HG03039 (cell line): Measurements from ENCODE around the gene EYA2.

Experiments
- ATAC-seq: cut with Tn5 transposase; IDR thresholded peaks from one replicate; pipeline ENCODE4 v1.9.1; 2021; ENCODE audit warnings: mild to moderate bottlenecking, moderate library complexity; ENCODE audit not compliant: unreplicated experiment

Gene EYA2

DNA sequence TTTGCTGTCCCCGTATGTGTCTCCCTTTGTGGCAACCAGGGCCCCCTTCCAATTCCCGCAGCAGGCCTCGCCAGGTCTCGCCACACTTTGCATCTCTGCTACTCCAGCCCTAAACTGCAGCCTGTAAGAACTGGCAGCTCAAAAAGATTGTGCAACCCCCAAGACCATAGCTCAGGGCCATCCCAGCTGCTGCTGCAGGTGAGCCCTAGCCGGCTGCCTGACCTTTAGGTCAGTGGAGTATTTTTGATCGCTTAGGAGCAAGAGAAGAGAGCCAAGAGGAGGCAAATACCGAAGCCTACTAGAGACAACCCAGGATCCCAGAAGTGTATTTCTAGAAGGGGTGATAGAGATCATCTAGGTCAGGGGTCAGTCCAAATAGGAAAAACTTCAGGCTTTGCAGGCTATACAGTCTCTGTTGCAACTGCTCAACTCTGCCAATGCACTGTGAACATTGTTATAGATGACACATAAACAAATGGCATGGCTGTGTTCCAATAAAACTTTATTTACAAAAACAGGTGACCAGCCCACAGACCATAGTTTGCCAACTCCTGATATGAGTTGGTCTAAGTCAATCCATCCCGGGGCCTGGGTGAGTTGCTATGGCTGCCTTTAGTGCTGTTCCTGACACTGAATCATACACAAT, 138.4 kb downstream of the EYA2 start:
- no peak for ATAC-seq

DNA sequence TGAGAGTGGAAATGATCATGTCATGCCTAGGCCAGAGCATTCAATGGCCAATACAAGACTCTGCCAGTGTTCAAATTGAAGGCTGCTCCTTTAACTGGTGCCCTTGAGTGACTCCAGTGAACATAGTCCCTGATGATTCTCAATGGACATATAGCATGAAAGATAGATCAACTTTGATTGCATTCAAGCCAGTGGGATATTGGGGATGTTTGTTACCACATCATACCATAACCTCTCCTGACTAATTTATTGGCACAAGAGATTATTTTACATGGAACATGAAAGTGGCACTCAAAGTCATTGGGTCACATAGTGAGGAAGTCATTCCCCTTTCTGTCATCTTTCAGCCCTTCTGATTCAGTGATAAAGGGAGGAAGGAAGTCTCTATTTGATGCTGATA, 139.0 kb downstream of the EYA2 start:
- no peak for ATAC-seq

GRCh38 chr20:47035026-47035590, 140.5 kb downstream of the EYA2 start:
- no peak for ATAC-seq

DNA sequence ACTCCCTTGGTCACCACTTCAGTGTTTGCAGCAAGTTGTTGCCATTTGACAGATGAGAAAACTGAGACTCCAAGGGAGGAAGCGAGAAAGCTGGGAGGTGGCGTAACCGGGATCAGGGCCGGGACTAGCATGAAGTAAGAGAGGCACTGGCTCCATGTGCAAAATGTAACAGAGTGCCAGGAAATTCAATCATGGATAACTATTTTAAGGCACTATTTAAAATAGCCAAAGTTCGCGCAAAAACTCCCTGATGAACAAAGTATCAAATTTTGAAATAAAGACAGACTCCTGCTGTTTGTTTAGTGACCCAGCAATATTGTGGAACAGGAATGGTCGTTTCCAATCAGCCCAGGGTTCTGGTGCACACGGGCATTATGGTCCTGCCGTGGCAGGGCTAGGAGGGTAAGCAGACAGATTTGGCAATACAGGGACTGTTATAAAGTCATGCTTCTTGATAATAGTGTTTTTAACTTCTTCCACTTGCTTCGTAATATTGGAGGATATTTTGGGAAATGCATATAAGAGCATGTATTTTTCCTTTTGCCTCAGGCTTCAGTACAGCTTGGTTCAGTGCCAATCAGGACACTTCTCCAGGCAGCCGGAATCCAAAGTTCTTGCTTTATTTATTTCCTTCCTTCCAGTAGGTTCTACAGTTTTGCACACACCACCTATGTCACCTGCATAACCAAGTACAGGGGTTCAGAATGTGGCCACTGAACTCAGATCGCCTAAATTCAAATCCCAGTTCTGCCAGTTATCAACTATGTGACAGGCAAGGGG, 141.6 kb downstream of the EYA2 start:
- no peak for ATAC-seq

- ATAC-seq: no peak
Measured at GRCh38 chr20:47038566-47039560, 144.2 kb downstream of the EYA2 start.

GRCh38 chr20:47040506-47041125, 146.0 kb downstream of the EYA2 start:
- ATAC-seq: no peak

- no peak for ATAC-seq
Measured at GRCh38 chr20:47041396-47041899, 146.8 kb downstream of the EYA2 start.

- ATAC-seq: no peak
Measured at GRCh38 chr20:47042464-47042863, 147.8 kb downstream of the EYA2 start.

GRCh38 chr20:47043086-47043485, 148.4 kb downstream of the EYA2 start:
- no peak for ATAC-seq

GRCh38 chr20:47044938-47045337, 150.3 kb downstream of the EYA2 start:
- no peak for ATAC-seq

DNA sequence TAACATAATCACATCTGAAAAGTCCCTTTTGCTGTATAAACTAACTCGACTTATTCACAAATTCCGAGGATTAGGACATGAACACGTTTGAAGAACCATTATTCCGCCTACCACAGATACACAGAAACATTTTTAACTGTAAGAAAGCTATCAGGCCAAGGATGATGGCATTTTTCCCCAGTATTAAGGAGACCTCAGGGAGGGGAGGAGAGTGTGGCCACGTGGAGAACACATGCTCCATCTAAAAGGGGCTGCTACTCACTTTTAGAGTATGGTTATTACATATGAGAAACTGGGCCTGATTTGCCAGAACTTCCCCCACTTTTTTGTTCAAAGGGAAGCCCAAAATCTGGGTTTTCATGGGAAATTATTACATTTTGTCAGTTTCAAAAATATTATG, 153.4 kb downstream of the EYA2 start:
- ATAC-seq: no peak

GRCh38 chr20:47049771-47050170, 155.1 kb downstream of the EYA2 start:
- ATAC-seq: no peak

DNA sequence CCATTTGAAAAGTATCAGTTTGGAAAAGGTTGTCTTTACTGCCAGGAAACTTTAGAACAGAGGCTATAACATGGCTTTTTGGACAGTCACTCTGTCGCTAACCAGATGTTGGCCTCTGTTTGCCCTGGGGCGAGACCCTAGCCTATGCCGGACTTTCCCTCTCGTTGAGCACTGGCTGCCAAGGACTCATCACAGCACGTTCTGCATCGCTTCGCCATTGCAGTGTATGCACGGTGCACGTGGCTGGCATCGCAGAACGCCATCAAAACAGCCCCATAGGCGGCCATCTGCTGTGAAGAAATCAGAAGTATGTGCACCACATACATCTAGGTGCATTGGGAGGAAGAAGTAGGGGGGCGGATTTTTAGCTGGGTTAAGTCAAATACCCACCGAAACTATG, 156.4 kb downstream of the EYA2 start:
- ATAC-seq: no peak

GRCh38 chr20:47051936-47052526, 157.4 kb downstream of the EYA2 start:
- no peak for ATAC-seq

DNA sequence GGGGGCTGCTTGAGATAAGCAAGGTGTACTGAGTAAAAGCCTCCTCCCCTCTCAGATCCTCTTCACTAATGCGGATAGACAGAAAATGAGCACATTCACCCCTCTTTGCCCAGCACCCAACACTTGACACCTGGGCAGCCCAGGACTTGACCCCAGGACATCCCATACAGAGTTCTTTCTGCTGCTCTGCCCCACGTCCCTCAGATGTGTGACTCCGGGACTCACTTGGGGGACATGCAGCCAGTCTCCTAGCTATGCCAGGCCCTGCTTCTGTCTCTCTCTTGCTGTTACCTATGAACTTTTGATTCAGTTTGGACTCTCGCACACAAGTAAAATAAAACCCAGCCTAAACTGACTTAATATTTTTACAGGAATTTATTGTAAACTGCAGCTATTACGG, 159.9 kb downstream of the EYA2 start:
- no peak for ATAC-seq

DNA sequence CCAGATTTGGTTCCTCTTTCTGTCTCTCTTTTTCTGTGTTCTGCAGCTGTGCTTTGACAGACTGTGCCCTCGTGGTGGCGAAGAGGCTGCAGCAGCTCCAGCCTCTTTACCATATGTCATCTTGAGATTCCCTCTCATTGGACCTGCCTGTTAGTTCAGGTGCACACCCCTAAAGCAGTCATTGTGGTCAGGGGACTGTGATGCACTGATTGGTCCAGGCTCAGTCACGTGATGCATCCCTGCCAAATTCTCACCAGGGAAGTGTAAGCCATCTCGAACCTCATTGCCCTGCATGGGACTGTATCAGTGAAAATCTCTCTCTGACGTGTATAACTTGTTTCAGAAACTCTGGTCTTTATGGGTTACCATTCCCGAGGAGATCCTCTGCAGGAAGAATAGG, 160.3 kb downstream of the EYA2 start:
- ATAC-seq: no peak

DNA sequence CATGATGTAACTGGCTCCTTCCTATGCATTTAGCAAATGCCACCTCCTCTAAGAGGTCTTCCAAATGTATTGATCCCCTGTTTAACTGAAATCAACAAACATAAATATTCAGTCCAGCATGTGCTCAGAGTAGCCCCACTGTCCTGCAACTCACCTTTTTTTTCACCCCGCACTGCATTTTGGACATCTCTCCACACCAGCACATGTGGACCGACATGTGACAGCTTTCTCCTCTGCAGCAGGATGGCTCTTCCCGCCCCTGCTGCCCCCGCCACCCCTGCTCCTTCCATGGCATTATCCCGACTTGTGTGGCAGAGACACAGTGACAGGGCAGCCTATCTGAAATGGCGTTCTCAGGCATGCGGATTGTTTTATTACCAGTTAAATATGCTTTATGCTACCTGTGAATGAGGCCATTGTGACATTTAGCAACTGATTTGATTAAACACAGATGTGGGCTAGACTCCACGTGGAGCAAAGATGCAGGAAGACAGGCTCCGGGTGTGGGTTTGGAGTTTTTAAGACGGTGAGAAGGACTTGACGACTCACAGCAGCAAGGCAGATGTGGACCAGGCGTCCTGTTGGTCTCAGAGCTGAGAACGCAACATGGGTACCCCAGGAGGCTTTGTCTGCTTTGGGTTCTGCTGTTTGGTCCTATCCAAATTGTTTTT, 161.2 kb downstream of the EYA2 start:
- no peak for ATAC-seq

DNA sequence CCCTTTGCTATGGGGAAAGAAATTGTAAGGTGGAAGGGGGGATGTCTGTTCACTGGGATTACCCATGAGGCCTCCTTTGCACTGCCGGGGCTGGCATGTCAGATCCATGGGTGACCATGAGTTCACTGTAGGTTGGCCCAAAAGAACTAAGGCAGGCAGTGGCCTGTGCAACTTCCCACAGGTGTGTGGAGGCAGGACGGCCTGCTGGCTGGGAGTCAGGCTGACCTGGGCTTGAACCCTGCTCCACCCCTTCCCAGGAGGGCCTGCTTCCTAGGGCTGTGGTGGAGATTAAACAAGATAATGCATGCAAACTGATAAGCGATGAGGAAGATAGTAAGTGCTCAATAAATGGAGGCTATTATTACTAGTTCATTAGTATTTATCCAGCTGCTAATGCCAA, 163.0 kb downstream of the EYA2 start:
- no peak for ATAC-seq

DNA sequence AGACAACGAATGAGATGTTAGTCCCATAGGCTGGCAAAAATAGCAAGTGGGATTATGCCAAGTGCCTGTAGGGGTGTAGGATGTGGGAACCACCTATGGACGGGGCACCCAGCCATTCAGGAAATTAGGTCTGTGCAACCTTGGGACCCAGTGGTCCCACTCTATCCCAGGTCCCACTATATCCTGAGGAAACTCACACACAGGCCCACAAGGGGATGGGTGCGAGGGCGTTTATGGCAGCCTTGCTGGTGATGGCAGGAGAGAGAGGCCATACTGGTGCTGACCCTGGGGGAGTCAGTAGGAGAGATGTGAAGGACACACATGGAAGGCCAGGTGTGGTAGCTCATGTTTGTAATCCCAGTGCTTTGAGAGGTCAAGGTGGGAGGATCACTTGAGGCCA, 163.6 kb downstream of the EYA2 start:
- no peak for ATAC-seq

DNA sequence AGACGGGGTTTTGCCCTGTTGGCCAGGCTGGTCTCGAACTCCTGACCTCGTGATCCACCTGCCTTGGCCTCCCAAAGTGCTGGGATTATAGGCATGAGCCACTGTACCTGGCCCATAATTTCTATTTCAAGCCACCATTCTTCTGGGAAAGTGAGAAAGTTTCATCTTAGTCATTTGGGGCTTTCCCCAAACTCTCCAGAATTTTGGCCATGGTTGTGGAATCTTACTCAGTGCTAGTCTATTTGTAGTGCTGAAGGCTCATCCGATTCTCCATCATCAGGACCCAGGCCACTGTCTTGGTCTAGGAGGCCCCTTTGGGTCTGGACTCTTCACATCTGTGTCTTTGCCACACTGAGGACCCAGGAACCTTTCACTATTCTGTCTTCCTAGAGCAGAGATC, 164.9 kb downstream of the EYA2 start:
- no peak for ATAC-seq
